Measurements from ENCODE around the gene TMEM97. TPM values are rescaled to one million over a fixed set of nuclear protein-coding genes. Genes with fewer than 3 reads are reported as not detected.

The TMEM97 gene
- total and polyA plus RNA-seq, 7 donors, result 3.9 to 13.5 (median 7.2) TPM

GRCh38 chr17:28293994-28294393, 25.0 kb upstream of the TMEM97 start:
- Histone ChIP-seq H3K27me3 (ENCODE audit: insufficient read depth in 3 of 3, low read length in 2 of 3) (no peaks in the 10 kb centered on the region), H3K36me3 (ENCODE audit: insufficient read depth in 1 of 2, low read depth in 1 of 2) (no peaks in the 10 kb centered on the region), H3K4me3 (no peak overlapping the region), H3K4me1 (no peaks in the 10 kb centered on the region), H3K27ac (no peak overlapping the region), H3K9me3 (no peaks in the 10 kb centered on the region)
- no peak for ATAC-seq
- no peak for TF ChIP-seq CTCF (IDR thresholded peaks at IDR 0.05)
- no peak for DNase-seq
- intact Hi-C loops (cut with DNase I), result no loop called here
- 80 to 94% (median 93%) methylated on average over 6 of the region's 6 CpGs for WGBS, 3 donors

DNA sequence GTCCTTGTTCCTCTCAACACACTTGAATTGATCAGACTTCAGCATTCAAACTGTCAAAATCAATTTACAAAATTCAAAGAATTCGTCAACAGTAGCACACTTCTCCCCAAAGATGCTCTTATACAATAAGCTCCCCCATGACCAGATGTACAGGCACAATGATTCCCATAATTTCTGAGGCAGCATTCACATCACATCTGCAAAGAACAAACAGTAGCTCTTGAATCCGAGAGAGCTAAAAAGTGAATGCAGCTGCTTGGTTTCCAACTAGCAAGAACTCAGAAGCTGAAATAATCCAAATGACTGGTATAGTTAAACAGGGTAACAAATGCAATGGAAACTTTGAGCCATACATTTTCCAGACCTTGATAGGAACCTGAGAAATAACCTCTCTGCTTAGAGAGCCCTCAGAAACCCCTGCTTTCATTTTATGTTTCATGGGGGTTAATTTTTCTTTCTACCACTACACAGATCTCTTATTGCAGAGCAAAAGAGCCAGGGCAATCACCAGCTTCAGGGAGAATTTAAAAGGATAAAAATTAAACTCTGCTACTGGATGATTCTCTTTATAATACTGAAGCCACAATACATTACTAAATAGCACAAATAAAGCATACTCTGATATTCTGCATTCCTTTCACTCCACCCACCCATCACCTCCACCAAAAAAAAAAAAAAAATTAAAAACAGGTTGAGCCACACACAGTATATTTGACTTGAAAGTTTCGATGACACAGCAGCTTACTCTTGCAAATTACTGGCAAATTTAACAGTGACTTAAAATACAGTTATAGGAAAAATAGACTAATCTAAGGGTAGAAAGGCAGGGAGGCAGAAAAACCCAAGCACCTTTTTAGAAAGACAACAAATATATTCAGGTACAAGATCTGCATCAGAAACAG, 23.1 kb upstream of the TMEM97 start:
- H3K36me3 ChIP-seq (ENCODE audit: insufficient read depth in 1 of 2, low read depth in 1 of 2), result no peaks in the 10 kb centered on the region
- TF ChIP-seq CTCF (IDR thresholded peaks at IDR 0.05), result no peak
- no peaks in the 10 kb centered on the region for H3K27me3 ChIP-seq (ENCODE audit: insufficient read depth in 3 of 3, low read length in 2 of 3)
- no peaks in the 10 kb centered on the region for H3K4me1 ChIP-seq
- no peak overlapping the region for H3K4me3 ChIP-seq
- no peak overlapping the region for H3K27ac ChIP-seq
- ATAC-seq (no peak), DNase-seq (no peak)
- 57 to 63% (median 59%) methylated on average over 3 of the region's 3 CpGs for WGBS, 3 donors
- H3K9me3 ChIP-seq, result no peaks in the 10 kb centered on the region
- intact Hi-C loops (cut with DNase I), result no loop called here

DNA sequence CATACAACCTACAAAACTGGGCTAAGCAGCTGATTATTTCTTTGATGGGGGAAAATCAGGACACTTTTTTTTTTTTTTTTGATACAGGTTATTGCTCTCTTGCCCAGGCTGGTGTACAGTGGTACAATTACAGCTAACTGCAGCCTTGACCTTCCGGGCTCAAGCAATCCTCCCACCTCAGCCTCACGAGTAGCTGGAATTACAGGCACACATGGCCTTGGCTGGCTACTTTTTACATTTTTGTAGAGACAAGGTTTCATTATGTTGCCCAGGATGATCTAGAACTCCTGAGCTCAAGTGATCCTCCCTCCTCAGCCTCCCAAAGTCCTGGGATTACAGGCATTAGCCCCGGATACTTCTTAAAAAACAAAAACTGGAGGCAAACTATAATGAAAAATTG, 20.6 kb upstream of the TMEM97 start:
- ATAC-seq (no peak), DNase-seq (no peak)
- WGBS, 3 donors, result 71 to 73% (median 71%) methylated on average over 3 of the region's 3 CpGs
- Histone ChIP-seq H3K27me3 (ENCODE audit: insufficient read depth in 3 of 3, low read length in 2 of 3) (no peaks in the 10 kb centered on the region), H3K4me1 (no peaks in the 10 kb centered on the region), H3K4me3 (no peak overlapping the region), H3K36me3 (ENCODE audit: insufficient read depth in 1 of 2, low read depth in 1 of 2) (no peaks in the 10 kb centered on the region), H3K27ac (no peak overlapping the region), H3K9me3 (no peaks in the 10 kb centered on the region)
- TF ChIP-seq CTCF (IDR thresholded peaks at IDR 0.05), result no peak
- intact Hi-C loops (cut with DNase I), result no loop called here

DNA sequence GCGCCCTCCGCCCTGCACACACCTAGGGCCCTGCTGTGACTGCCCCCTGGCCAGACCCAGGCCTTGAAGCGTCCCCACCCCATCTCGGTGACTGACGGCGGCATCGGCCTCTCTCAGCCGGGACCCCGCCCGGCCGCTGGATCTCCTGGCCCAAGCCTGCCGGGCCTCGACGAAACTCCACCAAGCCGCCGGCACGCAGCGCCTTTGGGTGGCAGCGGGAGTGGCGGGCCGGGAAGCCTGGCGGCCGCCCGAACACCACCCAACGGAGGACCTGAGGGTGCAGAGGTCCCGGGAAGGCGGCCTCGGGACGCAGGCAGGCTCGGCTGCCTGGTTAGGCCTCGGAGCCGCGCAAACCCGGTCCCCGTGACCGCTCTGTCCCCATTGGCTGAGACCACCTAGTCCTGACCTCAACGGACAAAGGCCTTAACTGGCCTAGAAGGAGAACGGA, 12.0 kb upstream of the TMEM97 start:
- no peaks in the 10 kb centered on the region for H3K4me1 ChIP-seq
- 23 to 27% (median 24%) methylated on average over 37 to 38 of the region's 38 CpGs for WGBS, 3 donors

More for the DNA sequence above, 12.0 kb upstream of the TMEM97 start:
- intact Hi-C loops (cut with DNase I), result loop anchor here in 1 of 2 donors (10.0 kb wide), 1 partner anchor 62 kb away; no protein-coding TSS in a partner anchor
- Histone ChIP-seq H3K36me3 (ENCODE audit: insufficient read depth in 1 of 2, low read depth in 1 of 2) (no peaks in the 10 kb centered on the region), H3K27me3 (ENCODE audit: insufficient read depth in 3 of 3, low read length in 2 of 3) (peaks cover 2 to 16% (median 3%) of the 10 kb centered on the region in 3 donors), H3K4me3 (no peak overlapping the region), H3K9me3 (no peaks in the 10 kb centered on the region), H3K27ac (no peak overlapping the region)
- ATAC-seq, result no peak
- DNase-seq, result no peak
- TF ChIP-seq CTCF (IDR thresholded peaks at IDR 0.05), result no peak
